NCI-H128 (cell line): Measurements from ENCODE around the gene UBD.

ENCODE experiments used
- DNase-seq: peaks from one replicate; lab custom pipeline; 2025; ENCODE audit not compliant: unreplicated experiment; lab: John Stamatoyannopoulos, UW

Gene UBD

DNA sequence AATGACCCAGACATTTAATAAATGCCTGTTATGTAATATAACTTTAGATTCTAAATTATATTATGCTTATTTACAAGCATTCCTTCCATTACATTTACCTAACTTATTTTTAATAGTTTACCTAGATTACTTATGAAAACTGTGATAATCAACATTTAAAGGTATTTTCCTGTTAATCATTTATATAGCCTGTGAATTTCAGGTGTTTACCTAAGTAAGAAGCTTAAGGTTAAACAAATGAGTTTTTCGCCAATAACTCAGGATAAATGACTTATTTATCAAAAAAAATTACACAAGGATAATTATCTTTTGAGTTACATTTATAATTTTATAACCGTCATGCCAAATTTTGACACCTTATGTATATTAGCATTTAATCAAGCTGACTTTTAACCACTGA is 35.5 kb downstream of the UBD start:
- DNase-seq, result no peak

DNA sequence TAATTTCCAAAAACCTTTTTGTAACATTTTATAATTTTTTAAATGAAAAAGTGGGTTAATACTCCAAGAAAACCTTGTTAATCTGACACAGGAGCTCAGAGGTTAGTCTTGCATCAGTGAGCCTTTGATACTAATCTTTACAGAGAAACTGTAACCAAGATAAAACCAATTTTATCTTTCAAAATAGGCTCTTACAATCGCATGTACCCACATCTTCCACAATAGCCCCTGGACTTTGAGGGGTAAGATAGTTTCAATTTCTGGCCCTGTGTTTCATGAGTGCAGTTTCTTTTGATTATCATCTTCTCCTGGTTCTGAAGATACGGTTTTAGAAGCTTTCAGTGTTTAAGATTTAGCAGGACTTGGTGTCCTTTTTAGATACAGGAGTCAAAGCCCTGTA is 37.3 kb downstream of the UBD start:
- no peak for DNase-seq

DNA sequence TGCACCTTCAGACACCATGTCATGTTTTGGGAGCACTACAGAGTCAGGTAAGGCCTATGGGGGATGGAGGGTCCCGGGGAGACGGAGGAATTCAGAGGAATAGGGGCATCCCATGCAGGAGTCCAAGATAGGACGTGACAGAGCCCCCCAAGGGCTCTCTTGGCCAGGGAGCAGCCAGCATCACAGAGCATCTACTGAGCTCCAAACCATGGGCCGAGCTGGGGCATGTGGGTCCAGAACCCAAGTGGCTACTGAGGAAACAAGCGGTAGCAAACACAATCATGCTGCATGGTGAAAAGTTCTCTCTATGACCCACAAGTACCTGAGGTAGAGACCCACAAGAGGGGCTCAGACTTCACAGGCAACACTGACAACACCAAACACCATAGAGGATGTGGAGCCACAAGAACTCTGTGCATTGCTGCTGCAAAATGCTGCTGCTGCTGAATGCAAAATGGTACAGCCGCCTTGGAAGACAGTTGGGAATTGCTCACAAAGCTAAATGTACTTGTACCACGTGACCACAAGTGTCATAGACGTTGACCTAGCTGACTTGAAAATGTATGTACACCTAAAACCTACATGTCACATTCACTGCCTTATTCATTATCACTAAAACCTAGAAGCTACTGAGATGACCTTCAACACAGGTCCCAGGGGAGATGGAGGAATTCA is 38.4 kb downstream of the UBD start:
- DNase-seq, result no peak

DNA sequence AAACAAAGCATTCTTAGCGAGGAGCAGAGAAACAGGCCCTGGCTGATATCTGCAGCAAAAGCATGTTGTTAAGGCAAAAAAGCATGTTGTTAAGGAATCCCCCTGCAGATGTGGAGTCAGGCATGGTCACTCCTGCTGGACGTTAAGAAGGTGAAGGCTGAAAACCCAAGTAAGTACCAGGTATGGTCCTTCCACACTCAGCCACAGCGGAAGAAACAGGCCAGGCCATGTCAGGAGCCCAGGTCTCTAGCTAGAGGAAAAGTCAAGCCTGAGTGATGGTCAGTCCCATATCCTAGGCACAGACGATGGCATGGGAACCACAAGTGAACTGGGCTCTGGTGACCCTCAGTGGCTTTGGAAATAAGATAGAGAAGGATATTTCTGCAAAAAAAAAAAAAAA is 39.3 kb downstream of the UBD start:
- DNase-seq, result no peak

DNA sequence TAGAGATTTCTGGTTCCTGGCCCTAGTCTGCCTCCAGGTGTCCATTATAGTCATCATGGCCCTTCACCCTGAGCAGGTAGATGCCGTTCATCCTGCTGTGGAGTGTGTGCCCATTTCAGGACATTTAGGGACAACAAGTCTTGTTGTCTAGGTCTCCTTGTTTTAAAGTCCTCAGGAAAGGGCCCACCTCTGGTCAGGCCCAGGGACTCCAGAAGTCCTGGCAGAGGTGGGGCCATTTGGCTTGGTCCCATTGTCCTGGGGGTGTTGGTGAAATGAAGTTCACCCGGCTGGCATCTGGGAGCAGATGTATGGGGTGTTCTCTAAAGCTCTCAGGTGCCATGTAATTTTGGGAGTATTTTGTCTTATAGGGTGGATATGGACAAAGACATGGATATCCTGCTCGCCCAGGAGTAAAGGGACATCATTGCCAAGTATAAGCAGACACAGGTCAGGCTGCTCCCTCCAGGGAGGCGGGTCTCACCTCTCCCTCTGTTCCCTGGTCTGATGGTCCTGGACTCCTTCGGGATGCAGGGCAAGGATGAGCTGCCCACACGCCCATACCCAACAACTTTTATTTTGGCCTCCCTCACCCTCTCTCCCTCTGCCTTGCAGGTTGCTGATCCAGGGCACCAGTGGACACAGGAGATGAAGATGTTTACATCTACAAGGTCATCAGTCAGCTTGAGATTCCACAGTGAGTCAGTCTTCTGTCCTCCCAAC is 40.1 kb downstream of the UBD start:
- no peak for DNase-seq

DNA sequence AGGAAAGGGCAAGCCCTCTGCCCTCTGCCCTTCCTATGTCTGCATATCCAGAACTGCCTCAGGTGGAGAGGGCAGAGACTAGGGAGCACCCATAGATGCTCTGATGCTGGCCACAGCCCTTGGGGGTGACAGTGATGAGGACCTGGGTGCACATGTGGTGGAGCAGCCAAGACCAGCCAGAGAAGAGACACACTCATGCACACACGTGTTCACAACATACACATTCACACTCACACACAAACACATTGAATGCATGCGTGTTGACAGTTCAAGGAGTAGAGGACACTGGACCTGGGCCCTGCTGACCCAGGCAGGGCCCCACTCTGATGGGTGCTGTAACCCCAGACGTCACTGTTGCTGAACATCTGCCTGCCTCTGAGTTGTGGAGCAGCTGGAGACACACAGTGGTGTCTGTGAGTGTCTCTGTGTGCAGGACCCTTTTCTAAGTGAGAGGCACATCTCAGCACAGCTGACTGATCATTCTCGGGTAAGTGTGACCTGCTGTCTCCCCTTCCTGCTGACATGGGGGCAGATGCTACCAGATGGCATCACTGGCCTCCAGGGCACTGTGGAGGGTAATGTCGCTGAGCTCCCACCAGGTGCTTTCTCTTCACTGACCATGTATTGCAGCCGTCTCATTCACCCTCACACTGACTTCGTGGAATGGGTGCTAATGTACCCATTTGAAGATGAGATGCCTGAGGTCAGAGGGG is 41.6 kb downstream of the UBD start:
- no peak for DNase-seq

DNA sequence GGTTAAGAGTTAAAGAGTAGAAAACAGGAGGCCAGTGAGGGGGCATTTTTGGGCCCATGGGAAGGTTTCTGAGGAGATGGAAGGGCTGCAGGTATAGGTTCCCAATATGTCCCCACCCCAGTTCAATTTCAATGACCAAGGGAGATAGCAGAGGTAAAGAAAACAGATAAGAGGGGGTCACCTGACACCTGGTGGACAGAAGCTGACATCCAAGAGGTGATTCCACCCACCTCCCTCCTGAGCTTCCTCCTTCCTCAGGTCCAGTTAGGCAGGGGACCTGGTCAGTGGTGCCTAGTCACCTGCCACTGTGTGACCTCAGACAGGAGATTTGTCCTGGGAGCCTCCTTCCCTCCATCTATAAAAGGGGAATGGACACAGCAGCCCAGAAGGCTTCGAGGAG is 42.3 kb downstream of the UBD start:
- no peak for DNase-seq

DNA sequence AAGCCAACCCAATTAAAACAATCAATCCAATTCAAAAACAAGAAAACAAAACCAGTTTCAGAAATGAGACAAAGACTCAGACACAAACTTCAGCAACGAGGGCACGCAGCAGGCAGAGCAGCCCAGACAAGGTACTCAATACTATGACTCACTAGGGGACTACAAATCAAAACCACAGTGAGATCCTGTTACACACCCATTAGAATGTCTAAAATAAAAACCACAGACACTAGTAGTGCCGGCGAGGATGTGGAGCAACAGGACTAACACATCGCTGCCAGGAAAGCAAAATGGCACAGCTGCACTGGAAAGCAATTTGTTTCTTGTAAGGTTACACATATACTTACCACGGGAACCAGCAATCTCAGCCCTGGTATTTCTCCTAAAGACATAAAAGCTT is 43.4 kb downstream of the UBD start:
- no peak for DNase-seq

DNA sequence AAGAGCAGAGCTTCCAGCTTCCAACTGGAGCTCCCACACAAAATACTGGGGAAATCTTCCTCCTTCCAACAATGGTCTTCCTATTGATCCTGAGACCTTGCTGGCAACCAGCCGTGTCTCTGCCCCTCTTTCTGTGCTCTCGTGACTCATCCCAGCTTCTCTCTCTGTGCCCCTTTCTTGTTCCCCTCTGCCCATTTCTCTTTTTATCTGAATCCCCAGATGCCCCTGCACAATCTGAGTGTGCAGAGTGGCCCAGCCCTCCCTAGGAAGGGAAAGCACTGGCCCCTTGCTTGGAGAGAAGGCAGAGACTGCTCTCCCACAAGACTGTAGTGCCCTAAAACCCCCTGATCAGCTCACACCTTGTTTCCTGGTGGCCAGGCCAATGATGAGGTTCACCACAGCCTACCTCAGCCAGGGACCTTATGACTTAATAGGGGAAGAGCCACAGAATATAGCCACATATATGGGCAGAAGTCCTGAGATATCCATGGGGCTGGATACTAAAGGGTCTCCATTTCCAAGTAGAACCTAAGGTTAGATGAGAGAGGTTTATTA is 48.7 kb downstream of the UBD start:
- no peak for DNase-seq

DNA sequence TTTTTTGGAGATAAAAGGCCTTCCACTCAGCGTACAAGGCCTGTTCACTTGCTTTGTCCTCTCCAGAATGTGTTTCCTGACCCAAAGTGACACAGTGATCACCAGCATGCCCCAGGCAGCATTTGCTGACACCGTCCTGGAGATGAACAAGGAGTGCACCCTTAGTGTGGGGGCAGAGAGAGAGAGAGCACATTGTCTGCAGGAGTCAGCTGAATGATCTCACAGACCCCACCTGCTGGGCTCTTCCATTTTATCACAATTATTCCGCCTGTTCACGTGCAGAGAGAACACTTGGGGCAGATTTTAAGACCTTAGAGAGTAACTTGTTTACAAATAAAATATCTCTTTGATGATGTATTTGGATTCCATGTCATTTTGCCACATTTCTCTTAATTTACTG is 49.3 kb downstream of the UBD start:
- no peak for DNase-seq

DNA sequence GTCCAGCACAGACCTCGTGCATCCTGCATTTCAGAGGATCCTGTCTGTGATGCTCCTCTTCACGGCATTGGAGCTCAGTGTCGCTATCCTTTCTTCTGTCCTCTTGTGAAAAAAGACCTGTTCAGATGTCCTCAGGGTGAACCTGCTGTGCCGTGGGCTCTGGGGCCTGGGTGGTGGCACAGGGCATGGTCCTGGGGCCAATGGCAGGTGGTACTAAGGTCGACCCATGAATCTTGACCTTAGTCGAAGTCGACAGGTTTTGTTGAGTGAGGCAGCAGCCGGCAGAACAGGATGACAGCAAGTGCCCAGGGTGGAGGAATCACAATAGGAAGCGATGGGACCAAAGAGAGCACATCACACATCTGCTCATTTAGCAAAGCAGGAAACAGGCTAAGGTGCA is 49.8 kb downstream of the UBD start:
- DNase-seq, result no peak

DNA sequence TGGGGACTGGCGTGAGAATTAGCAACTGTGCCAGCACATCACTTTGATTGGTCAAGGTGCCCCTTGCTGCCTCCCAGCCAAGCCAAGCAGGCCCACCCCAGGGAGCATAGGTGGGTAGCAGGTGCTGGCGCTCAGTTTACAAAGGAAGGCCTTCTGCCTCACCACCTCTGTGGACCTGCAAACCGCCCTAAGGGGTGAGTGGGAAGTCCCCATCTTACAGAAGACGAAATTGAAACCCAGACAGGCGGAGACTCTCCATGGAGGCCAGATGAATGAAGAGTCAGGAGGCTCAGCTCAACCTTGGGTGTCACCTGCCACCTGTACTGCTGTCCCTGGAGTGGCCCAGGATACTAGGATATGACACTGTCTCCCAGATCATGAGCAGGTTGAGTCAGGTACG is 50.3 kb downstream of the UBD start:
- DNase-seq, result no peak

DNA sequence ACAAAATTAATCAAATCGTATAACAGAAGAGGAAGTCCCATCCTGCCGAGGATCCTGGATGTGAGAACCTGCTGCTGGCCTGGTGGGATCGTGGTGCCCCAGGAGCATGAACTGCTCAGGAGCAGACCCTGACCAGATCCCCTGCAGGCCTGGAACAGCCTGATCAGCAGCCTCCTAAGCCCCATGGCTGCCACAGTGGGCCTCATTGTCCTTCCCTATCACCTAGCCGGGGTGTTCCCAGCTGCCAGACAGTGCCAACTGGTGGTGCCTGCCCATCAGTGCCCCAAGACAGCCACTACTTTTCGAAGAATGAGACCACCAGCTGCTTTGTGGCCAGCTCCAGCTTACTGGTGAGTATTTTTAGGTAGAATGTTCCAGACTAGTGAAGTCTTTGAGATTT is 52.2 kb downstream of the UBD start:
- no peak for DNase-seq

DNA sequence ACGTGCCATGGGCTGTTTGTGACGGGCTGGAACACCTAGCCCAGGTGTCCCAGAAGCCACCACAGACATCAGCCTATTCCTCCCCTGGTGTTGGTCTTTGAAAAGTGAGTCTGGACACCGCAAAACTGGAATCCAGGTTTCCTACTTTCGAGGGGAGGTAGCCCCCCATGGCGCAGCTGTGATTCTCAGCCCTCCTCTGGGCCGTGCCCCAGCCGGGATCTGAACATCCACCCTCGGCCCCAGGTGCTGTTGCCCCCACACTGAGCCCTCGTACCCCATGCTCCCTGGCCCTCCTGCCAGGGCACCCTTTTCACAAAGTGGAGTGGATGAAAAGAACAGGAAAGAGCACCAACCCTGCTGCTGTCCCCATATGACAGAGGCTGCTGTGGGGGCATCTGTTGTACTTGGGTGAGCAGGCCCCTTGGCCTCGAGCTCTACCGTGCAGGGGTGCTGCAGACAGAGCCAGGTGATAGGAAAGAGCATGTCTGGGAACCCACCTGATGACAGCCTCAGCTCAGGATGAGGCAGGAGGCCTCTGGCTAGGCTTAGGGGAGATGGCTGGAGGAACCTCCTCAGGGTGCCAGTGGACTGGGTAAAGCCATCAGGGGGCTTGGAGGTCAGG is 53.0 kb downstream of the UBD start:
- no peak for DNase-seq

DNA sequence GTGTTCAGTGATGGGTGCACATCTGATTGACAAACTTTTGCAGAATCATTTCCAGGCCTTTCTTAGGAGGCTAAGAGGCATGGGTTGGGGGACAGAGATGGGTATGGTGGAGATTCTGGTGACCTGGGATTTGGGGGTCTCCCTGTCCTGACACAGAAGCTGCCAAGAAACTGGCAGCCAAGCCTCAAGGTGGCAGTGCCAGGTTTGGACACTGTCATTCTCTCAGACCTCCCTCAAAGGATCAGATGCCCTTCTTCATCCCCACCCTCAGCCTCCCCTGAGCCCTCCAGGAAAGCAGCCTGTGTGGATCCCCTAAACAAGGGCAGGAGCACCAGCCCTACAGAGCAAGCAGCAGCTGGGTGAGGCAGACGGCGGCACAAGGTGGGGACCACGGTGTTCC is 53.7 kb downstream of the UBD start:
- no peak for DNase-seq
